ENCODE data around the gene RBM7.

RBM7 gene

GRCh38 chr11:114448749-114449482 lies 48.5 kb downstream of the RBM7 start:
- TF ChIP-seq YY1 (IDR thresholded peaks at IDR 0.05; ENCODE audit: insufficient read depth, insufficient read length) (no peak), SUZ12 (IDR thresholded peaks at IDR 0.05; ENCODE audit: extremely low read depth, insufficient read depth, insufficient read length) (no peak)
- H3K4me1 ChIP-seq (ENCODE audit: insufficient read depth, insufficient read length), result no peaks in the 10 kb centered on the region
- H3K9me3 ChIP-seq (ENCODE audit: insufficient read depth, low read length), result no peaks in the 10 kb centered on the region
- H3K4me3 ChIP-seq (ENCODE audit: insufficient read length, low read depth), result no peak overlapping the region
- H3K27me3 ChIP-seq (ENCODE audit: insufficient read depth, insufficient read length), result no peaks in the 10 kb centered on the region
- H3K36me3 ChIP-seq (ENCODE audit: insufficient read depth, insufficient read length, low read length), result peaks cover 90% of the 10 kb centered on the region
- H3K9ac ChIP-seq (ENCODE audit: insufficient read length, low read depth), result no peak overlapping the region
- DNase-seq (ENCODE audit: low read depth, low spot score), result no peak

GRCh38 chr11:114449845-114450244 lies 49.4 kb downstream of the RBM7 start:
- TF ChIP-seq ZNF274 (IDR thresholded peaks at IDR 0.05; ENCODE audit: low read depth, low read length) (no peak), YY1 (IDR thresholded peaks at IDR 0.05; ENCODE audit: insufficient read depth, insufficient read length) (no peak), SUZ12 (IDR thresholded peaks at IDR 0.05; ENCODE audit: extremely low read depth, insufficient read depth, insufficient read length) (no peak)
- no peak for DNase-seq (ENCODE audit: low read depth, low spot score)
- no peak overlapping the region for H3K4me3 ChIP-seq (ENCODE audit: insufficient read length, low read depth)
- no peaks in the 10 kb centered on the region for H3K4me1 ChIP-seq (ENCODE audit: insufficient read depth, insufficient read length)
- no peaks in the 10 kb centered on the region for H3K9me3 ChIP-seq (ENCODE audit: insufficient read depth, low read length)
- H3K9ac ChIP-seq (ENCODE audit: insufficient read length, low read depth), result no peak overlapping the region
- H3K27me3 ChIP-seq (ENCODE audit: insufficient read depth, insufficient read length), result no peaks in the 10 kb centered on the region
- peaks cover 86% of the 10 kb centered on the region for H3K36me3 ChIP-seq (ENCODE audit: insufficient read depth, insufficient read length, low read length)

- no peak for TF ChIP-seq ZNF274 (IDR thresholded peaks at IDR 0.05; ENCODE audit: low read depth, low read length)
- no peak for TF ChIP-seq SUZ12 (IDR thresholded peaks at IDR 0.05; ENCODE audit: extremely low read depth, insufficient read depth, insufficient read length)
- TF ChIP-seq YY1 (IDR thresholded peaks at IDR 0.05; ENCODE audit: insufficient read depth, insufficient read length), result no peak
- peaks cover 70% of the 10 kb centered on the region for H3K36me3 ChIP-seq (ENCODE audit: insufficient read depth, insufficient read length, low read length)
- no peak for DNase-seq (ENCODE audit: low read depth, low spot score)
- H3K27me3 ChIP-seq (ENCODE audit: insufficient read depth, insufficient read length), result no peaks in the 10 kb centered on the region
- H3K4me1 ChIP-seq (ENCODE audit: insufficient read depth, insufficient read length), result no peaks in the 10 kb centered on the region
- H3K9ac ChIP-seq (ENCODE audit: insufficient read length, low read depth), result no peak overlapping the region
- no peaks in the 10 kb centered on the region for H3K9me3 ChIP-seq (ENCODE audit: insufficient read depth, low read length)
- H3K4me3 ChIP-seq (ENCODE audit: insufficient read length, low read depth), result no peak overlapping the region
Measured at GRCh38 chr11:114452399-114452798, 51.9 kb downstream of the RBM7 start.

Measured in NT2/D1 (cell line).